Esophagus muscularis mucosa (tissue), 4 donors: Measurements from ENCODE around the gene S100A7. TPM values are rescaled to one million over a fixed set of nuclear protein-coding genes. Genes with fewer than 3 reads are reported as not detected.

Experiments
- DNase-seq: peaks from one replicate; pipeline ENCODE4 v3.0.0-alpha.2; 2017; ENCODE audit errors: extremely low spot score
- H3K27ac ChIP-seq, 4 donors: fragments of 200-600 bp; sonication (generic); replicated peaks in 1 of 4; 1 replicate in 3 of 4; 2 replicates in 1 of 4; pipeline ENCODE4 v1.5.1; 2016 to 2019; ENCODE audit warnings: mild to moderate bottlenecking in 1 of 4
- H3K27me3 ChIP-seq, 4 donors: fragments of 200-600 bp; sonication (generic); one replicate each; pipeline versions ENCODE4 v1.5.1 to v1.6.0; 2016 to 2019
- H3K36me3 ChIP-seq, 4 donors: fragments of 200-600 bp; sonication (generic); one replicate each; pipeline ENCODE4 v1.5.1; 2016 to 2019
- H3K4me1 ChIP-seq, 4 donors: fragments of 200-600 bp; sonication (generic); one replicate each; pipeline ENCODE4 v1.5.1; 2016 to 2019
- H3K4me3 ChIP-seq, 4 donors: fragments of 200-600 bp; sonication (generic); 1 replicate in 2 of 4; 2 replicates in 2 of 4; pipeline ENCODE4 v1.5.1; 2016 to 2019; ENCODE audit warnings: mild to moderate bottlenecking in 4 of 4, moderate library complexity in 1 of 4
- H3K9me3 ChIP-seq, 4 donors: fragments of 200-600 bp; sonication (generic); 1 replicate in 3 of 4; 2 replicates in 1 of 4; pipeline ENCODE4 v1.5.1; 2016 to 2019
- EP300 ChIP-seq: sonication (generic); formaldehyde crosslinking; IDR thresholded peaks from one replicate; pipeline ENCODE4 v1.6.1; 2017; ENCODE audit warnings: antibody characterized with exemption
- POLR2A ChIP-seq: fragments of 450-650 bp; IDR thresholded peaks from one replicate; pipeline ENCODE4 v1.6.1; 2017; ENCODE audit warnings: antibody characterized with exemption, moderate library complexity, mild to moderate bottlenecking, low read depth
- POLR2AphosphoS5 ChIP-seq, 2 donors: sonication (generic); formaldehyde crosslinking; IDR thresholded peaks; one replicate each; pipeline ENCODE4 v1.6.1; 2017; ENCODE audit warnings: antibody characterized with exemption in 2 of 2
- WGBS: methylation state at CpG from one replicate; pipeline ENCODE4 v1.1.5; 2018; 5-methylcytosine and 5-hydroxymethylcytosine counted together
- intact Hi-C: fragments of 100-400 bp; cut with DNase I; formaldehyde crosslinking; loops from one replicate; pipeline ENCODE4 v1.15.1; 2023
- total RNA-seq, 4 donors: library from RNA; depleted of rRNA; stranded (reverse); fragments of >200 nt; gene quantifications; one replicate each; pipeline versions ENCODE4 v1.1.0 to v1.2.1, GENCODE V29; 2016
- TF ChIP-seq, protein P1 (sequence below), 3 experiments: fragments of 200-600 bp in 2 of 3; fragments of 450-650 bp in 1 of 3; sonication (generic) in 2 of 3; IDR thresholded peaks; one replicate each; pipeline ENCODE4 v1.5.1; 2017 to 2019; ENCODE audit warnings: antibody characterized with exemption in 3 of 3, mild to moderate bottlenecking in 2 of 3, moderate library complexity in 1 of 3

Gene S100A7
- total RNA-seq, 4 donors from 2014 or later, result not detected

DNA sequence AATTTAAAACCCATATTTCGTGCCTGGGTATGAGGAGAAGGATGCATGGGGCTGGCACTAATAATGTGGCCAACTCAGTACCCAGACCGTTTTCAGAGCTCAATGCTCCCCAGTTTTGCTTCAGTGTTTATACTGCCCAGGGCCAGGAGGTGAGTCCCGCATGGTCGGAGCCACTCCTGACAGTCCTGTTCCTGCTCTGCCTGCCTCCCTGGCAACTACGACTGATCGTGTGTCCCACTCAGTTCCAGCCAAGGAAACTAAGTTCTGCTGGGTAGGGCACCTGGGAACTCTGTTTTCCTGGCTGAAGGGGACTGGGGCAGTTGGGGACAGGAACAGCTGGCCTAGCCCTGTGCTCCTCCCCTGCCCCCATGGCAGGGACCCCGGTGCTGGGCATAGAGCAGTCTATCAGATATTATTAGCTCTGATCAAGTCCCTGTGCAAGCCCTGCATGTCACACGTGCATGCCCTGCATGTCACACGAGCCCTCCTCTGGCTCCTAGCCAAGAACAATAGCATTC lies 19.2 kb downstream of the S100A7 start:
- TF ChIP-seq, protein P1, sequence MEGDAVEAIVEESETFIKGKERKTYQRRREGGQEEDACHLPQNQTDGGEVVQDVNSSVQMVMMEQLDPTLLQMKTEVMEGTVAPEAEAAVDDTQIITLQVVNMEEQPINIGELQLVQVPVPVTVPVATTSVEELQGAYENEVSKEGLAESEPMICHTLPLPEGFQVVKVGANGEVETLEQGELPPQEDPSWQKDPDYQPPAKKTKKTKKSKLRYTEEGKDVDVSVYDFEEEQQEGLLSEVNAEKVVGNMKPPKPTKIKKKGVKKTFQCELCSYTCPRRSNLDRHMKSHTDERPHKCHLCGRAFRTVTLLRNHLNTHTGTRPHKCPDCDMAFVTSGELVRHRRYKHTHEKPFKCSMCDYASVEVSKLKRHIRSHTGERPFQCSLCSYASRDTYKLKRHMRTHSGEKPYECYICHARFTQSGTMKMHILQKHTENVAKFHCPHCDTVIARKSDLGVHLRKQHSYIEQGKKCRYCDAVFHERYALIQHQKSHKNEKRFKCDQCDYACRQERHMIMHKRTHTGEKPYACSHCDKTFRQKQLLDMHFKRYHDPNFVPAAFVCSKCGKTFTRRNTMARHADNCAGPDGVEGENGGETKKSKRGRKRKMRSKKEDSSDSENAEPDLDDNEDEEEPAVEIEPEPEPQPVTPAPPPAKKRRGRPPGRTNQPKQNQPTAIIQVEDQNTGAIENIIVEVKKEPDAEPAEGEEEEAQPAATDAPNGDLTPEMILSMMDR (IDR thresholded peaks at IDR 0.05), result no peak
- TF ChIP-seq EP300 (no peak), POLR2A (no peak), POLR2AphosphoS5 (IDR thresholded peaks at IDR 0.05) (no peak)
- Histone ChIP-seq H3K4me1 (no peaks in the 10 kb centered on the region), H3K4me3 (no peak overlapping the region), H3K9me3 (no peaks in the 10 kb centered on the region), H3K27ac (no peak overlapping the region), H3K36me3 (no peaks in the 10 kb centered on the region), H3K27me3 (peaks cover 0 to 32% (median 0%) of the 10 kb centered on the region in 4 donors)
- DNase-seq, result no peak
- 73% methylated on average over 9 of the region's 9 CpGs for WGBS
- intact Hi-C loops, result no loop called here

DNA sequence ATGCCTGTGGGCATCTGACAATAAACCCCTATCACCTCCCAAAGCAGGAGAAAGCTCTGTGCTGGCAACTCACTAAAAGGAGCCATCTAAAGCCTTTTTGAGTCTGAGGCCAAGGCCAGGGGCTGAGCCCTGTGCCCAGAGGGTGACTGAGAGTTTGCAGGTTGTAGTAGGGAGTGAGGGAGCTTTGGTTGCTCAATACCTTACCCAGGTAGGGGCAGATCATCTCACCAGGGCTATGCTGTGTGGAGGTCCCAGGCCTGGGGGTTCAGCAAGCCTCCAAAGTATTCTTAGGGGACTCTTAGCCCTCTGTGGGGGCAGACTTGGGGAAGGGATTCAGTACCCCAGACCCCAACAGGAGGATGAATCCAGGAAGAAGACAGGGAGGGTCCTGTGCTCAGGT lies 21.2 kb downstream of the S100A7 start:
- intact Hi-C loops, result no loop called here

DNA sequence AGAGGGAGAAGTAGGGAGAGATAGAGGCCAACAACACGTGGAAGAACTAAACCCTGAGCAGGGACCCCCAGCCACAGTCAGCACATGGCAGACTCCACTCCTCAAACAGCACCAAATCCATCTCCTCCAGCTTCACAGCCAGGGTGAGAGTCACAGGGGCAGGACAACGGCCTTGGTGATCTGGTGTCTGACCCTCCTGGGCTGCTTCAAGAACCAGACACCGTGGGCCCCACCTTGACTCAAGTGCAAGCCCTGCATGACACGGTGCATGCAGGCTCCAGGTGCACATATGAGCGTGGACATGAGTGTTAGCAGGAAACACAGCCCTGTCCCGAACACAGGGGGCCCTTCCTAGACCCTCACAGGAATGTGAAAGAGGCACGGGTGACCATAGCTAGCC lies 21.9 kb downstream of the S100A7 start:
- no peak overlapping the region for H3K27ac ChIP-seq
- no peaks in the 10 kb centered on the region for H3K36me3 ChIP-seq
- H3K4me3 ChIP-seq, result no peak overlapping the region
- intact Hi-C loops, result no loop called here
- no peak for DNase-seq
- no peaks in the 10 kb centered on the region for H3K4me1 ChIP-seq
- H3K27me3 ChIP-seq, result peaks cover 0 to 27% (median 0%) of the 10 kb centered on the region in 4 donors
- no peaks in the 10 kb centered on the region for H3K9me3 ChIP-seq
- TF ChIP-seq POLR2A, result no peak
- no peak for TF ChIP-seq POLR2AphosphoS5 (IDR thresholded peaks at IDR 0.05)
- no peak for TF ChIP-seq EP300
- TF ChIP-seq, protein P1 (IDR thresholded peaks at IDR 0.05), result no peak
- 83% methylated on average over 6 of the region's 7 CpGs for WGBS

More for the DNA sequence above, 21.2 kb downstream of the S100A7 start:
- Histone ChIP-seq H3K27ac (no peak overlapping the region), H3K36me3 (no peaks in the 10 kb centered on the region), H3K4me3 (no peak overlapping the region), H3K4me1 (no peaks in the 10 kb centered on the region), H3K27me3 (peaks cover 0 to 27% (median 0%) of the 10 kb centered on the region in 4 donors), H3K9me3 (no peaks in the 10 kb centered on the region)
- no peak for TF ChIP-seq POLR2AphosphoS5 (IDR thresholded peaks at IDR 0.05)
- TF ChIP-seq POLR2A, result no peak
- TF ChIP-seq EP300, result no peak
- TF ChIP-seq, protein P1 (IDR thresholded peaks at IDR 0.05), result no peak
- DNase-seq, result no peak

DNA sequence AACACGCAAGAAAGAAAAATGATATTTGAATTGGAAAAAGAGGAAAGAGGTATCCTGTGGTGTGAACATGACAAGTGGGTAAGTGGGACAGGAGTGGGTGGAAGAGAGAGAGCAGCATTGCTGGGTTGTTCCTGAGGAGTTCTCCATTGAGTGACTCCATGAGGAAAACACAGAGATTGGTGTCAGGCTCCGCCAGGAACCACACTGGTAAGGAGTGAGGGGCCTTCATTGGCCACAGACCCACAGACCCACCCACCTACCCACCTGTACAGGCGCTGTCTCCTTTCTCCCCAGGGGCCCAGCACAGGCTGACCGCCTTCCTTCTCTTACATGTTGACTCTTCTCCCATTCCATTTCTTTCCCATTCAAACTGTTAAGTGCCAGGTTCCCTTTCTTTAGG lies 23.2 kb downstream of the S100A7 start:
- DNase-seq, result no peak
- Histone ChIP-seq H3K27ac (no peak overlapping the region), H3K4me1 (no peaks in the 10 kb centered on the region), H3K36me3 (no peaks in the 10 kb centered on the region), H3K27me3 (peaks cover 0 to 23% (median 0%) of the 10 kb centered on the region in 4 donors), H3K9me3 (no peaks in the 10 kb centered on the region), H3K4me3 (no peak overlapping the region)
- intact Hi-C loops, result no loop called here
- no peak for TF ChIP-seq EP300
- TF ChIP-seq, protein P1 (IDR thresholded peaks at IDR 0.05), result no peak
- 82% methylated on average over 4 of the region's 4 CpGs for WGBS
